Measurements from ENCODE around the gene DAB1. TPM values are rescaled to one million over a fixed set of nuclear protein-coding genes. Genes with fewer than 3 reads are reported as not detected.

Gene DAB1
- polyA plus RNA-seq, 3 donors, result not detected

GRCh38 chr1:57206038-57206437 is 217.8 kb downstream of the DAB1 start:
- Histone ChIP-seq H3K9ac (ENCODE audit: insufficient read depth, low read length, poor library complexity, severe bottlenecking) (no peak overlapping the region), H3K36me3 (replicated peaks in 1 of 2; ENCODE audit: control insufficient read depth in 1 of 2, insufficient read depth in 2 of 2, low read length in 2 of 2) (no peaks in the 10 kb centered on the region), H3K4me2 (replicated peaks; ENCODE audit: extremely low read depth, low read length, poor library complexity, severe bottlenecking) (no peak overlapping the region), H3K27ac (ENCODE audit: low read depth in 1 of 2, low read length in 2 of 2) (no peak overlapping the region), H4K20me1 (ENCODE audit: insufficient read depth, low read length) (no peaks in the 10 kb centered on the region), H3K4me1 (ENCODE audit: control insufficient read depth in 1 of 2, insufficient read depth in 2 of 2, low read length in 2 of 2) (no peaks in the 10 kb centered on the region), H3K79me2 (ENCODE audit: insufficient read depth, low read length) (no peaks in the 10 kb centered on the region), H2AFZ (ENCODE audit: insufficient read depth, low read depth, low read length, poor library complexity, severe bottlenecking) (no peak overlapping the region), H3K4me3 (replicated peaks in 1 of 3; ENCODE audit: low read depth in 2 of 3, low read length in 3 of 3) (no peak overlapping the region), H3K9me3 (replicated peaks in 1 of 2; ENCODE audit: control insufficient read depth in 1 of 2, insufficient read depth in 1 of 2, low read length in 2 of 2) (no peaks in the 10 kb centered on the region), H3K27me3 (ENCODE audit: control insufficient read depth in 2 of 2, insufficient read depth in 2 of 2, low read length in 2 of 2) (no peaks in the 10 kb centered on the region)
- DNase-seq, result no peak
- H3K27ac Mint-ChIP-seq, result no peak overlapping the region
- H3K4me1 Mint-ChIP-seq, result no peaks in the 10 kb centered on the region
- no peaks in the 10 kb centered on the region for H3K27me3 Mint-ChIP-seq (ENCODE audit: low read depth in 3 of 3)
- no peak for TF ChIP-seq CTCF (IDR thresholded peaks at IDR 0.05)
- H3K36me3 Mint-ChIP-seq, result no peaks in the 10 kb centered on the region
- intact Hi-C loops (cut with micrococcal nuclease), result no loop called here
- no peak overlapping the region for H3K4me3 Mint-ChIP-seq
- peaks cover 0 to 8% (median 4%) of the 10 kb centered on the region in 7 donors for H3K9me3 Mint-ChIP-seq

DNA sequence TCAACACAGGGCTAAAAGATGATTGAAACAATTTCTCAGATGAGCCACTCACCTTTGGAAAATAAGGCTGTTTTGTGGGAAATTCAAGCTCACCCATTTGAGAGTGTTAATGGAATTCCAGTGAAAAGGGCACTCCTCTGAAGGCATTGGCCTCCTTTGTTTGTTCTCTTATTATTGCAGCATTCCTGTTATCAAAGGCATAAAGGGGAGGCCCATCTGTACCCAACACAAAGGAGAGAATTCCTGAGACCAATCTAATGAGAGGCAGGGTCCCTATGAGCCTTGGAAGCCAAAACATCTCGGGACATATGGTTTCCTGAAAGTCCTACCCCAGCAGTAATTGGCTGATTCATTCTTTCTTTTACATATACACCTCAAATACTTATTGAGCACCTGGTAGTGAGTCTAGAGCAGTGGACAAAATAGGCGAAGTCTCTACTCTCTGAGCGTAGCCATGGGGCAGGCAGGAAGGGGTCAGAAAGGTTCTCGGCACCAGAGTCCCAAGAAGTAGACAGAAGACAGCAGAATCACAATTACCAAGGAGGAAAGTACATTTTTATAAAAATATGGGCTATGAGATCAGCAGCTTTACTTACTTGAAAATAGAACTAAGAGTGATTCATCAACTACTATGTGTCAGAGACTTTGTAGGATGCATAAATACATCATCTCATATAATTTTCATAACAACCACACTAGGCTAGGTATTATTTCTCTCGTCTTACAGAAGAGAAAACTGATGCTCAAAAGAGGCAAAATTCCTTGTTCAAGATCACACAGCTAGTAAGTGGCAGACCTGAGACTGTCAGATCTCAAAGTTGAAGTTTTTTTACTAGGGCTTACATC is 218.7 kb downstream of the DAB1 start:
- Mint-ChIP-seq H3K36me3 (no peaks in the 10 kb centered on the region), H3K4me1 (no peaks in the 10 kb centered on the region), H3K27me3 (ENCODE audit: low read depth in 3 of 3) (no peaks in the 10 kb centered on the region), H3K9me3 (peaks cover 0 to 8% (median 4%) of the 10 kb centered on the region in 7 donors), H3K4me3 (no peak overlapping the region), H3K27ac (no peak overlapping the region)
- H3K79me2 ChIP-seq (ENCODE audit: insufficient read depth, low read length), result no peaks in the 10 kb centered on the region
- intact Hi-C loops (cut with micrococcal nuclease), result no loop called here
- no peak for DNase-seq
- no peak overlapping the region for H3K4me3 ChIP-seq (replicated peaks in 1 of 3; ENCODE audit: low read depth in 2 of 3, low read length in 3 of 3)
- no peaks in the 10 kb centered on the region for H4K20me1 ChIP-seq (ENCODE audit: insufficient read depth, low read length)
- no peaks in the 10 kb centered on the region for H3K27me3 ChIP-seq (ENCODE audit: control insufficient read depth in 2 of 2, insufficient read depth in 2 of 2, low read length in 2 of 2)
- no peaks in the 10 kb centered on the region for H3K9me3 ChIP-seq (replicated peaks in 1 of 2; ENCODE audit: control insufficient read depth in 1 of 2, insufficient read depth in 1 of 2, low read length in 2 of 2)
- WGBS (ENCODE audit: insufficient coverage), result 80% methylated on average over 1 of the region's 5 CpGs
- no peak overlapping the region for H3K27ac ChIP-seq (ENCODE audit: low read depth in 1 of 2, low read length in 2 of 2)
- H3K4me1 ChIP-seq (ENCODE audit: control insufficient read depth in 1 of 2, insufficient read depth in 2 of 2, low read length in 2 of 2), result no peaks in the 10 kb centered on the region
- H3K4me2 ChIP-seq (replicated peaks; ENCODE audit: extremely low read depth, low read length, poor library complexity, severe bottlenecking), result no peak overlapping the region
- no peak overlapping the region for H3K9ac ChIP-seq (ENCODE audit: insufficient read depth, low read length, poor library complexity, severe bottlenecking)
- no peaks in the 10 kb centered on the region for H3K36me3 ChIP-seq (replicated peaks in 1 of 2; ENCODE audit: control insufficient read depth in 1 of 2, insufficient read depth in 2 of 2, low read length in 2 of 2)
- H2AFZ ChIP-seq (ENCODE audit: insufficient read depth, low read depth, low read length, poor library complexity, severe bottlenecking), result no peak overlapping the region
- no peak for TF ChIP-seq CTCF (IDR thresholded peaks at IDR 0.05)

All from CD14-positive monocyte (primary cell).